NT2/D1 (cell line): ENCODE data around the gene UBE2F.

Source experiments
- DNase-seq: peaks from one replicate; pipeline ENCODE4 v3.0.0-alpha.2; 2011; ENCODE audit warnings: low read depth, low spot score
- H3K27me3 ChIP-seq: 2 replicates; pipeline ENCODE4 v1.6.0; 2011; ENCODE audit warnings: mild to moderate bottlenecking; ENCODE audit not compliant: insufficient read length, insufficient read depth
- H3K36me3 ChIP-seq: 2 replicates; pipeline ENCODE4 v1.6.1; 2011; ENCODE audit warnings: mild to moderate bottlenecking, low read length, mixed read lengths; ENCODE audit not compliant: insufficient read depth, insufficient read length
- H3K4me1 ChIP-seq: 2 replicates; pipeline ENCODE4 v1.5.1; 2011; ENCODE audit not compliant: insufficient read depth, insufficient read length
- H3K4me3 ChIP-seq: 2 replicates; pipeline ENCODE4 v1.5.1; 2011; ENCODE audit warnings: low read depth; ENCODE audit not compliant: insufficient read length
- H3K9ac ChIP-seq: 2 replicates; pipeline ENCODE4 v1.6.0; 2011; ENCODE audit warnings: low read depth; ENCODE audit not compliant: insufficient read length
- H3K9me3 ChIP-seq: 2 replicates; pipeline ENCODE4 v1.5.1; 2011; ENCODE audit warnings: mild to moderate bottlenecking, low read length; ENCODE audit not compliant: insufficient read depth
- SUZ12 ChIP-seq: IDR thresholded peaks from 2 replicates; pipeline ENCODE4 v1.6.1; 2011; ENCODE audit not compliant: insufficient read length, insufficient read depth; ENCODE audit errors: extremely low read depth
- YY1 ChIP-seq: IDR thresholded peaks from 2 replicates; pipeline ENCODE4 v1.6.1; 2011; ENCODE audit not compliant: insufficient read length, insufficient read depth
- ZNF274 ChIP-seq: IDR thresholded peaks from 2 replicates; pipeline ENCODE4 v1.6.1; 2011; ENCODE audit warnings: mild to moderate bottlenecking, low read depth, low read length

The UBE2F gene

DNA sequence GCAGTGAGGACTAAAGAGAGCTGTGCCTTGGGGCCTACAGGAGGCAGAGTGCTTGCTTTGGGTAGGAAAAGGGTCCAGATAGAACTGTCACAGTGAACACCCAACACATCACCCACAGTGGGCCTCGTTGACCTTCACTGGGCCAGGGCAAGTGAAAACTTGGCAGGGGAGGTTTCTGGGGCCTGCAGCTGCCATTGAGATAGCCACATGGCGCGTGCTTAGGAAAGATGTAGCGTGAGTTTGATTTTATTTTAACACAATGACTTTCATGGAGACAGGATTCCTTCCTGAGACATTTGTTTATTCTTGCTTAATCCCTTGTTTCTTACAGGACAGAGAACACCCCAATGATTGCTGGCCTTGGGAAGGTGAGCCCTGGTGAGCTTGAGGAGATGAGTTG is 124.1 kb downstream of the UBE2F start:
- Histone ChIP-seq H3K9me3 (no peaks in the 10 kb centered on the region), H3K4me1 (peaks cover 3% of the 10 kb centered on the region), H3K4me3 (no peak overlapping the region), H3K36me3 (peaks cover 34% of the 10 kb centered on the region), H3K9ac (no peak overlapping the region), H3K27me3 (no peaks in the 10 kb centered on the region)
- DNase-seq = no peak
- no peak for TF ChIP-seq ZNF274
- TF ChIP-seq SUZ12 = no peak
- TF ChIP-seq YY1 = no peak

DNA sequence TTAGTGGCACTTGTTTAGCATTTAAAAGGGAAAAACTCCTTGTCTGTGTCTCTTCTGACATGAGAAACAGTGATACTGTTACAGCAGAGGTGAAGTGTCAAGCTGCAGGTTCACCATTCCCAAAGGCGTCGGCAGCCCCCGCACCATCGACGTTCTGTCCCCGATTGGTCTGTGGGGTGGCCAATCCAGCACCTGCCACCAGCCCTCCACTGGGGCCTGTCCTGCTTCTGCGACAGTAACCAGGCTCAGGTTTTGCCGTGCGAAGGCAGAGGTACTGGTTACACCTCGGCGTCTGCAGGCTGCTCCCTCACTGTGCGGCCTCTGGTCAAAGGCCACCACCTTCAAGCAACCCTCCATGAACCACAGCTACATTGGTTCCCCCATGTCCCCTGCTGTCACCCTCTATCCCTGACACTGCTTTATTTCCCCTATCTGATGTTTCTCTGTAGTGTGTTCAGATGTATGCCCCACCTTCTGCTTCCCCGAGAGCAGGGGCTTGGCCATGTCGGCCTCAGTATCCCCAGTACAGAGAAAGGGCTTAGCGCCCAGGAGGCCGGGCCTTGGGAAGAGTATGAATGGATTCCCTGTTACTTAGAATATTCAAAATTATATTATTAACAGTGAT is 124.7 kb downstream of the UBE2F start:
- Histone ChIP-seq H3K4me3 (no peak overlapping the region), H3K9ac (no peak overlapping the region), H3K36me3 (peaks cover 33% of the 10 kb centered on the region), H3K9me3 (no peaks in the 10 kb centered on the region), H3K4me1 (peaks cover 8% of the 10 kb centered on the region), H3K27me3 (no peaks in the 10 kb centered on the region)
- TF ChIP-seq SUZ12 = no peak
- no peak for DNase-seq
